HEK293T (cell line): ENCODE results near the gene CEP78.

Experiments
- CTCF ChIA-PET: fragments of 350-600 bp; formaldehyde crosslinking; extraction: SDS; loops from one replicate; lab custom pipeline; 2021; ENCODE audit warnings: antibody characterized with exemption, inconsistent platforms; lab: Yijun Ruan, JAX
- POLR2A ChIA-PET: fragments of 350-600 bp; formaldehyde crosslinking; extraction: SDS; loops from one replicate; lab custom pipeline; 2020; ENCODE audit warnings: antibody characterized with exemption, inconsistent platforms; lab: Yijun Ruan, JAX
- DNase-seq: peaks from one replicate; pipeline ENCODE4 v3.0.0; 2012; ENCODE audit warnings: mixed read lengths; ENCODE audit errors: extremely low spot score
- ARNT ChIP-seq: fragments of 450-650 bp; IDR thresholded peaks from 2 replicates; pipeline ENCODE4 v1.6.1; 2017; ENCODE audit warnings: mild to moderate bottlenecking
- BHLHE40 ChIP-seq: fragments of 450-650 bp; IDR thresholded peaks from 2 replicates; pipeline ENCODE4 v1.6.1; 2016; ENCODE audit warnings: mild to moderate bottlenecking, moderate library complexity, borderline replicate concordance
- CTBP1 ChIP-seq: fragments of 450-650 bp; IDR thresholded peaks from 2 replicates; pipeline ENCODE4 v1.6.1; 2016; ENCODE audit warnings: borderline replicate concordance
- ELF4 ChIP-seq: fragments of 450-650 bp; IDR thresholded peaks from 2 replicates; pipeline ENCODE4 v1.6.1; 2017; ENCODE audit warnings: antibody characterized with exemption
- FOXA1 ChIP-seq: fragments of 450-650 bp; IDR thresholded peaks from 2 replicates; pipeline ENCODE4 v1.6.1; 2016; ENCODE audit warnings: mild to moderate bottlenecking
- FOXK2 ChIP-seq: fragments of 450-650 bp; IDR thresholded peaks from 2 replicates; pipeline ENCODE4 v1.6.1; 2016; ENCODE audit warnings: mild to moderate bottlenecking
- FOXM1 ChIP-seq: fragments of 450-650 bp; IDR thresholded peaks from 2 replicates; pipeline ENCODE4 v1.6.1; 2017; ENCODE audit warnings: mild to moderate bottlenecking, borderline replicate concordance
- HDGF ChIP-seq: fragments of 450-650 bp; IDR thresholded peaks from 2 replicates; pipeline ENCODE4 v1.6.1; 2017; ENCODE audit warnings: antibody characterized with exemption, borderline replicate concordance
- L3MBTL2 ChIP-seq: fragments of 450-650 bp; conservative IDR thresholded peaks from 2 replicates; pipeline ENCODE4 v1.6.1; 2016; ENCODE audit warnings: mild to moderate bottlenecking
- LEF1 ChIP-seq: fragments of 450-650 bp; IDR thresholded peaks from 2 replicates; pipeline ENCODE4 v1.6.1; 2017; ENCODE audit warnings: mild to moderate bottlenecking, borderline replicate concordance
- NFRKB ChIP-seq: fragments of 450-650 bp; IDR thresholded peaks from 2 replicates; pipeline ENCODE4 v1.6.1; 2016; ENCODE audit warnings: mild to moderate bottlenecking, moderate library complexity
- SP1 ChIP-seq: fragments of 450-650 bp; IDR thresholded peaks from 2 replicates; pipeline ENCODE4 v1.6.1; 2017
- SUZ12 ChIP-seq: fragments of 450-650 bp; IDR thresholded peaks from 2 replicates; pipeline ENCODE4 v1.6.1; 2016; ENCODE audit warnings: mild to moderate bottlenecking
- TARDBP ChIP-seq: fragments of 450-650 bp; IDR thresholded peaks from 2 replicates; pipeline ENCODE4 v1.6.1; 2016
- ZNF384 ChIP-seq: fragments of 450-650 bp; IDR thresholded peaks from 2 replicates; pipeline ENCODE4 v1.6.1; 2016
- TF ChIP-seq, protein P1 (sequence below): fragments of 450-650 bp; IDR thresholded peaks from 2 replicates; pipeline ENCODE4 v1.6.1; 2016

The CEP78 gene

DNA sequence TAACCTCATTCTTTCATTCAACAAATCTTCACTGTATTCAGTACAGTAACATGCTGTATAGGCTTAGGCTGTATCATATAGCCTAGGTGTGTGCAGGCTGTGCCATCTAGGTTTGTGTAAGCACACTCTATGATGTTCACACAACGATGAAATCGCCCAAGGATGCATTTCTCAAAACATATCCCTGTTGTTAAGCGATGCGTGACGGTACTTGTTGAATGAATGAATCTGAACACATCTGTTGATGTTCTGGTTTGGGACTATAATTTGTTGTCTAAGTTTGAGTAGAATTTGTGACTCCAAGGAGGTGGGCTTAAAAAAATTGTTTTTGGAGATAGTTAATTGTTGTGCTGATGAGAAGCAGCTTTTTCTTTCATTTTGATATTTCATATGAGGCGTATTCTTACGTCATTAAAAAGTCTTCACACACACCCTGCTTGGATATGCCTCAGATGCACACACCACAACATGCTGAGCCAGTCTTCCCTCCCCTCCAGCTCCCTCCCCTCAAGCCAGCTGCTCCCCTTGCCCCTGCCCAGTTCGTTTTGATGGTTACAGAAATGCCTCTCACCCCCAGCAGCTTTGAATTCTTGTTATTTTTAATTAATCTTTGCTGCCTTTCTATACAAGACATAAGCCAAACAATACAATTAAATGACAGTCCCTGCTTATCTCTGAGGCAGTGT lies 55.5 kb downstream of the CEP78 start:
- ChIA-PET POLR2A (no interaction called here), CTCF (interaction anchor here (0.7 kb wide), 1 partner anchor 1479 kb away, joined by 3 read pairs; no protein-coding TSS in a partner anchor)
- no peak for DNase-seq
- TF ChIP-seq FOXM1, result no peak
- no peak for TF ChIP-seq CTBP1
- TF ChIP-seq FOXA1, result no peak
- no peak for TF ChIP-seq BHLHE40
- no peak for TF ChIP-seq LEF1
- TF ChIP-seq L3MBTL2, result no peak
- no peak for TF ChIP-seq ARNT
- TF ChIP-seq FOXK2, result no peak
- TF ChIP-seq, protein P1, sequence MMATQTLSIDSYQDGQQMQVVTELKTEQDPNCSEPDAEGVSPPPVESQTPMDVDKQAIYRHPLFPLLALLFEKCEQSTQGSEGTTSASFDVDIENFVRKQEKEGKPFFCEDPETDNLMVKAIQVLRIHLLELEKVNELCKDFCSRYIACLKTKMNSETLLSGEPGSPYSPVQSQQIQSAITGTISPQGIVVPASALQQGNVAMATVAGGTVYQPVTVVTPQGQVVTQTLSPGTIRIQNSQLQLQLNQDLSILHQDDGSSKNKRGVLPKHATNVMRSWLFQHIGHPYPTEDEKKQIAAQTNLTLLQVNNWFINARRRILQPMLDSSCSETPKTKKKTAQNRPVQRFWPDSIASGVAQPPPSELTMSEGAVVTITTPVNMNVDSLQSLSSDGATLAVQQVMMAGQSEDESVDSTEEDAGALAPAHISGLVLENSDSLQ, result no peak

DNA sequence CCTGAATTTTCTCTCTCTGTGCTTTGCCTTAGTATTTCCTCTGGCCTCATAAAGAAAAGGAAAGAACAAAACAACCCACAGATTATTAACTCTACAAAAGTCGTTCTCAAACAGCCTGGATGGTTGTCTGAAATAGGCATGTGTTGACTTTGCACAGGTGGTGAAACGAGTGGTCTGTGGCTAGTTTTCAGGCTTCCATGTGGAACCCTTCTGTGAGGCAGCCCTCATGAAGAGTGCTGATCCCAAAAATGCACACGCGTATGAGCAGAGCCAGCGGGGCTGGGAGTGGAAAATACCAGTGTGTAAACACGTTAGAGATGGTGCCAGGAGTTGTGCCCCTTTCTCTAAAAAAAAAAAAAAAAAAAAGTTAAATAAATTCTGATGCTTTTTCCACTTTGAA lies 56.2 kb downstream of the CEP78 start:
- no peak for DNase-seq
- TF ChIP-seq L3MBTL2, result no peak
- no peak for TF ChIP-seq FOXA1
- TF ChIP-seq SUZ12, result no peak
- TF ChIP-seq ZNF384, result no peak
- TF ChIP-seq LEF1, result no peak
- no peak for TF ChIP-seq CTBP1
- TF ChIP-seq HDGF, result no peak
- no peak for TF ChIP-seq ARNT
- no peak for TF ChIP-seq BHLHE40
- TF ChIP-seq FOXK2, result no peak
- TF ChIP-seq, protein P1, result no peak
- no peak for TF ChIP-seq SP1
- TF ChIP-seq TARDBP, result no peak
- no peak for TF ChIP-seq ELF4
- no peak for TF ChIP-seq FOXM1
- no peak for TF ChIP-seq NFRKB
- CTCF ChIA-PET, result no interaction called here
- POLR2A ChIA-PET, result no interaction called here

DNA sequence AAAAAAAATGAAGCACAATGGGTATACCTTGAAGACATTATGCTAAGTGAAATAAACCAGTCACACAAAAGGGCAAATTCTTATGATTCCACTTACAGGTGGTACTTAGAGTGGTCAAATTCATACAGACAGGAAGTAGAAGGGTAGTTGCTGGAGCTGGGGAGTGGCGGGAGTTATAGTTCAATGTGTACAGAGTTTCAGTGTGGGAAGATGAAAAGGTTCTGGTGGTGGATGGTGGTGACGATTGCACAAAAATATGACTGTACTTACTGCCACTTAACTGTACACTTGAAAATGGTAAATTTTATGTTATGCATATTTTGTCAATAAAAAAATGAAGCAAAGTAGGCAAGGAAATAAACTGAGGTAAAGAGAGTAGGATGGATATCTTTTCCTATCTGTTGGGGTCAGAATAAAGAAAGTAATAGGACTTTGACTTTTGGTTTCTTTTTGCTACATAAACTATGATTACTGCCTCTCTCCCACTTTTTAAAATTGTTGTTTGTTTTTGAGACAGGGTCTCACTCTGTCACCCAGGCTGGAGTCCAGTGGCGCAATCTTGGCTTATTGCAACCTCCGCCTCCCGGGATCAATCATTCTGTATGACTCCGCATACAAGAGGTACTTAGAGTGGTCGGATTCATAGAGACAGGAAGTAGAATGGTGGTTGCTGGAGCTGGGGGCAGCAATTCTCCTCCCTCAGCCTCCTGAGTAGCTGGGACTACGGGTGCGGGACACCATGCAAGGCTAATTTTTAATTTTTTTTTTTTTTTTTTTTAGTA lies 57.0 kb downstream of the CEP78 start:
- ChIA-PET POLR2A (no interaction called here), CTCF (no interaction called here)
- DNase-seq, result no peak
- TF ChIP-seq BHLHE40 (no peak), SP1 (no peak), SUZ12 (no peak), NFRKB (no peak), ZNF384 (no peak), FOXK2 (no peak), LEF1 (no peak), FOXM1 (no peak), L3MBTL2 (no peak), FOXA1 (no peak), ARNT (no peak)
- TF ChIP-seq, protein P1, result no peak

DNA sequence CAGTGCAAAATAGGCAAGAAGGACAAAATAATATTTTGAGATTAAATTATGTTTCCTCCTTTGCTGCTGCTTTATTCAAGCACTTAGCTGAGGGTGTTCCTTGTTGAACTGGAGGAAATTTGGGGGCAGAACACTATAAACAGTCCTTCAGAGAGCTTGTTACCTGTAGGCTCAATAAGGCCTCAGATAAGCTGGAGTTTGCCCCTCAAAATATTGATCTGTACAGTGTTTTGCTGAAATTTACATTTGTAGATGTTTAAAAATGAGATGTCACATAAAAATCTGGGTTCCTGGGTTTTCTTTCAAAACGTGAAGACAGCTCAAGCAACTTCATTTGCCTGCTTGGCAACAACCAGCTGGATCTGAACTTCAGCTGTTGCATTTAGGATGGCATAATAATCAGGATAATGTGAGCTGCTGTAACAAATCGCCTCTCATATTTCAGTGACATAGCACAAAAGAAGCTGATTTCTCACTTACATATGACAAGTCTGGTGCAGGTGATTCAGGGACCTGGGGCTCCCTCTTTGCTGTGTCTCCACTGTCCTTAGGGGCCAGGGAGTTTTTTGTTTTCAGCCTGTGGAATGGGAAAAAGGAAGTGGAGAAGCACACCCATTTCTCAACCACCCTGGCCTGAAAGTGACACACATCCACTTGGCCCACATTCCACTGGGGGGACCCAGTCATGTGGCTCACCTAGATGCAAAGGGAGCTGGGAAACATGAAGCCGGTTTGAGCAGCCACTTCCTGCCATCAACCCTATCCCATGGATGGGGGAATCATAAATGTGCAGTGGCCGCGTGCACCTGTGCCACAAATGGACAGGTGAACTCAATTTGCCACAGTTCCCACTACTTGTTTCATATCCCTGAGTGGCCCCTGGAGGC lies 58.7 kb downstream of the CEP78 start:
- TF ChIP-seq LEF1 (no peak), CTBP1 (no peak), L3MBTL2 (no peak), ZNF384 (no peak), HDGF (no peak), SP1 (no peak), BHLHE40 (no peak), ELF4 (no peak), ARNT (no peak), SUZ12 (no peak), FOXA1 (no peak)
- TF ChIP-seq, protein P1, result no peak

DNA sequence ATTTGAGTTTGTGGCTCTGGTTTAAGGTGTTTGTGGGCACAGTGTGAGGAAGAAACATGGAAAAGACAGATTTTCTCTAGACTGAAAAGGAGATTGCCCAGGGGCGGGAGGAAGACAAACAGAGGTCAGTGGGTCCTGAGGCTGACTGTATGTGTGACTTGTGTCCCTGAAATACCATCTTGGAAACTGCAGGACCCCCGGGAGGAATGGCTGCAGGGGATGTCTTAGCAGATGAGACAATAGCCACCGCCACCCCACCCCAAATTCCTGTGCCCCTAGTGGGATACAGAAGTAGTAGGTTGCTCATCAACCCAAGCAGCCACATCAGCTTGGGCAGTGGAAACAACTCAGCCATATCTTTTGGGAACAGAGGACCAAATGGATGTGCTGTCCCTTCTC lies 59.3 kb downstream of the CEP78 start:
- TF ChIP-seq, protein P1, result no peak
- no peak for TF ChIP-seq HDGF
- no peak for TF ChIP-seq LEF1
- TF ChIP-seq ARNT, result no peak
- TF ChIP-seq BHLHE40, result no peak
- TF ChIP-seq FOXK2, result no peak
- no peak for TF ChIP-seq FOXA1
- TF ChIP-seq L3MBTL2, result no peak
- TF ChIP-seq ELF4, result no peak
- TF ChIP-seq SP1, result no peak
- no peak for TF ChIP-seq TARDBP
- TF ChIP-seq ZNF384, result no peak
- no peak for DNase-seq
- ChIA-PET POLR2A (interaction anchor here (1.5 kb wide), 1 partner anchor 59 kb away, joined by 4 read pairs; no protein-coding TSS in a partner anchor), CTCF (interaction anchor here (0.6 kb wide), 1 partner anchor 56 kb away, joined by 3 read pairs; no protein-coding TSS in a partner anchor)

More for the DNA sequence above, 58.7 kb downstream of the CEP78 start:
- CTCF ChIA-PET, result interaction anchor here (0.6 kb wide), 1 partner anchor 55 kb away, joined by 3 read pairs; no protein-coding TSS in a partner anchor
- no peak for DNase-seq
- POLR2A ChIA-PET, result interaction anchor here (1.5 kb wide), 1 partner anchor 58 kb away, joined by 4 read pairs; no protein-coding TSS in a partner anchor
